Transverse colon (tissue), 4 donors: ENCODE data around the gene C19orf25.

Experiments used
- EP300 ChIP-seq: sonication (generic); formaldehyde crosslinking; IDR thresholded peaks from one replicate; pipeline ENCODE4 v1.6.1; 2017; ENCODE audit warnings: antibody characterized with exemption, low read depth
- POLR2A ChIP-seq: fragments of 450-650 bp; IDR thresholded peaks from one replicate; pipeline ENCODE4 v1.6.1; 2016; ENCODE audit warnings: antibody characterized with exemption, mild to moderate bottlenecking, moderate library complexity
- POLR2AphosphoS5 ChIP-seq, 3 donors: sonication (generic); formaldehyde crosslinking; IDR thresholded peaks; one replicate each; pipeline ENCODE4 v1.6.1; 2016; ENCODE audit warnings: antibody characterized with exemption in 3 of 3
- TF ChIP-seq, protein P1 (sequence below), 5 experiments: fragments of 200-600 bp in 3 of 5; fragments of 450-650 bp in 2 of 5; sonication (generic) in 3 of 5; IDR thresholded peaks; 1 replicate in 2 of 5; 2 replicates in 3 of 5; pipeline ENCODE4 v1.5.1; 2016 to 2017; ENCODE audit warnings: antibody characterized with exemption in 5 of 5, inconsistent platforms in 3 of 5, mild to moderate bottlenecking in 2 of 5, moderate library complexity in 1 of 5

DNA sequence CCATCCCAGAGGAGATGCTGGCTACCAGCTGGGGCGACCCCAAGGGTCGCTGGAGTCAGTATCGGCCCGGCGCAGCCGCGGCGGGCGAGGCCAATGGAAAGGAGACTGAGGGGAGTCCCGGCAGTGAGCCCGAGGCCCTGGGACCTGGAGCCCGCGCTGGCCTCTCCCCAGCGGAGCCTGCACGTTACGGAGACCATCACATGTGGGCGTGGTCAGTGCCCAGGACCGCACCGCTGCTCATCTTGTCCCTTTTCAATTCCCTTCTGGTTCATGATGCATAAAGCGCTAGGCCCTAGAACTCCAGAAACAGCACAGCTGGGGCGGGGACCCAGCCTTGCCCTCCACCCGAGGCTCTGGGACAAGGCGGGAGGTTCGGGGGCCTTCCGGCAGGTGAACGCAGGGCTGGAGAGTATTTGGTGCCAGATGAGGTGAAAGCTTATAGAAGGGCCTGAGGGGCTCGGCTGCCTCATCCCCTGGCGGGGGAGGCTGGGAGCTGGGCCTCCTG, 8.0 kb downstream of the C19orf25 start:
- TF ChIP-seq, protein P1, sequence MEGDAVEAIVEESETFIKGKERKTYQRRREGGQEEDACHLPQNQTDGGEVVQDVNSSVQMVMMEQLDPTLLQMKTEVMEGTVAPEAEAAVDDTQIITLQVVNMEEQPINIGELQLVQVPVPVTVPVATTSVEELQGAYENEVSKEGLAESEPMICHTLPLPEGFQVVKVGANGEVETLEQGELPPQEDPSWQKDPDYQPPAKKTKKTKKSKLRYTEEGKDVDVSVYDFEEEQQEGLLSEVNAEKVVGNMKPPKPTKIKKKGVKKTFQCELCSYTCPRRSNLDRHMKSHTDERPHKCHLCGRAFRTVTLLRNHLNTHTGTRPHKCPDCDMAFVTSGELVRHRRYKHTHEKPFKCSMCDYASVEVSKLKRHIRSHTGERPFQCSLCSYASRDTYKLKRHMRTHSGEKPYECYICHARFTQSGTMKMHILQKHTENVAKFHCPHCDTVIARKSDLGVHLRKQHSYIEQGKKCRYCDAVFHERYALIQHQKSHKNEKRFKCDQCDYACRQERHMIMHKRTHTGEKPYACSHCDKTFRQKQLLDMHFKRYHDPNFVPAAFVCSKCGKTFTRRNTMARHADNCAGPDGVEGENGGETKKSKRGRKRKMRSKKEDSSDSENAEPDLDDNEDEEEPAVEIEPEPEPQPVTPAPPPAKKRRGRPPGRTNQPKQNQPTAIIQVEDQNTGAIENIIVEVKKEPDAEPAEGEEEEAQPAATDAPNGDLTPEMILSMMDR (IDR thresholded peaks at IDR 0.05) = no peak
- TF ChIP-seq POLR2AphosphoS5 (IDR thresholded peaks at IDR 0.05) (no peak), POLR2A (no peak), EP300 (no peak)
